ENCODE data around the gene EPO.

Gene EPO

GRCh38 chr7:100721505-100721812 is 1.2 kb downstream of the EPO start:
- no peak for TF ChIP-seq EGR1 (IDR thresholded peaks at IDR 0.05)
- no peak for TF ChIP-seq NFIC (IDR thresholded peaks at IDR 0.05)
- TF ChIP-seq MAX (IDR thresholded peaks at IDR 0.05) = no peak
- TF ChIP-seq TEAD4 (IDR thresholded peaks at IDR 0.05) = no peak
- TF ChIP-seq TCF12 (IDR thresholded peaks at IDR 0.05; ENCODE audit: low read depth) = no peak
- no peak for TF ChIP-seq RAD21 (IDR thresholded peaks at IDR 0.05; ENCODE audit: low read depth)
- TF ChIP-seq TAF1 (IDR thresholded peaks at IDR 0.05; ENCODE audit: low read depth) = no peak
- TF ChIP-seq CREB1 (IDR thresholded peaks at IDR 0.05; ENCODE audit: low read depth) = no peak
- TF ChIP-seq CEBPB (IDR thresholded peaks at IDR 0.05) = no peak
- TF ChIP-seq ZBTB7A (IDR thresholded peaks at IDR 0.05; ENCODE audit: low read depth) = no peak
- no peak for TF ChIP-seq REST (IDR thresholded peaks at IDR 0.05; ENCODE audit: low read depth)
- no peak for TF ChIP-seq EP300 (IDR thresholded peaks at IDR 0.05; ENCODE audit: borderline replicate concordance)
- TF ChIP-seq YY1 (IDR thresholded peaks at IDR 0.05; ENCODE audit: low read depth) = no peak
- no peak for TF ChIP-seq FOXM1 (IDR thresholded peaks at IDR 0.05; ENCODE audit: borderline replicate concordance, low read depth)
- TF ChIP-seq USF1 (IDR thresholded peaks at IDR 0.05) = no peak

- TF ChIP-seq YY1 (IDR thresholded peaks at IDR 0.05; ENCODE audit: low read depth) (no peak), TAF1 (IDR thresholded peaks at IDR 0.05; ENCODE audit: low read depth) (no peak), REST (IDR thresholded peaks at IDR 0.05; ENCODE audit: low read depth) (no peak), RAD21 (IDR thresholded peaks at IDR 0.05; ENCODE audit: low read depth) (no peak), TEAD4 (IDR thresholded peaks at IDR 0.05) (no peak), ZBTB7A (IDR thresholded peaks at IDR 0.05; ENCODE audit: low read depth) (no peak), EGR1 (IDR thresholded peaks at IDR 0.05) (no peak), EP300 (IDR thresholded peaks at IDR 0.05; ENCODE audit: borderline replicate concordance) (no peak), NFIC (IDR thresholded peaks at IDR 0.05) (no peak), CREB1 (IDR thresholded peaks at IDR 0.05; ENCODE audit: low read depth) (no peak), FOXM1 (IDR thresholded peaks at IDR 0.05; ENCODE audit: borderline replicate concordance, low read depth) (no peak)
These were observed 2.4 kb downstream of the EPO start for GRCh38 chr7:100722480-100723212.

GRCh38 chr7:100723732-100724275 is 3.5 kb downstream of the EPO start:
- TF ChIP-seq NFIC (IDR thresholded peaks at IDR 0.05) (no peak), CREB1 (IDR thresholded peaks at IDR 0.05; ENCODE audit: low read depth) (no peak), YY1 (IDR thresholded peaks at IDR 0.05; ENCODE audit: low read depth) (no peak), ZBTB7A (IDR thresholded peaks at IDR 0.05; ENCODE audit: low read depth) (no peak)

GRCh38 chr7:100726996-100727761 is 6.9 kb downstream of the EPO start:
- TF ChIP-seq TCF12 (IDR thresholded peaks at IDR 0.05; ENCODE audit: low read depth) (no peak), EP300 (IDR thresholded peaks at IDR 0.05; ENCODE audit: borderline replicate concordance) (no peak), CEBPB (IDR thresholded peaks at IDR 0.05) (no peak), RAD21 (IDR thresholded peaks at IDR 0.05; ENCODE audit: low read depth) (no peak), REST (IDR thresholded peaks at IDR 0.05; ENCODE audit: low read depth) (no peak), ZBTB7A (IDR thresholded peaks at IDR 0.05; ENCODE audit: low read depth) (no peak), EGR1 (IDR thresholded peaks at IDR 0.05) (no peak), USF1 (IDR thresholded peaks at IDR 0.05) (no peak), NFIC (IDR thresholded peaks at IDR 0.05) (no peak), MAX (IDR thresholded peaks at IDR 0.05) (no peak), CREB1 (IDR thresholded peaks at IDR 0.05; ENCODE audit: low read depth) (no peak), TAF1 (IDR thresholded peaks at IDR 0.05; ENCODE audit: low read depth) (no peak), FOXM1 (IDR thresholded peaks at IDR 0.05; ENCODE audit: borderline replicate concordance, low read depth) (no peak), YY1 (IDR thresholded peaks at IDR 0.05; ENCODE audit: low read depth) (no peak)
